IMR-90 (cell line): Measurements from ENCODE around the gene BAIAP2. TPM values are rescaled to one million over a fixed set of nuclear protein-coding genes. Genes with fewer than 3 reads are reported as not detected.

Experiments
- ATAC-seq: fragments of 200-7000 bp; cut with Tn5 transposase; 2 replicates; pipeline ENCODE4 v1.9.1; 2020; ENCODE audit warnings: low read depth, mild to moderate bottlenecking, moderate library complexity
- BruUV-seq: library from RNA; stranded (reverse); fragments of 400-500 nt; replicated peaks from 2 replicates; lab custom pipeline; 2021; lab: Mats Ljungman, UMichigan
- CTCF ChIA-PET: fragments of 300-600 bp; formaldehyde crosslinking; extraction: SDS; loops from one replicate; lab custom pipeline; 2021; ENCODE audit warnings: antibody characterized with exemption; lab: Yijun Ruan, JAX
- POLR2A ChIA-PET: fragments of 300-600 bp; sonication (Branson Sonifier 250); formaldehyde crosslinking; loops from one replicate; lab custom pipeline; 2022; ENCODE audit warnings: antibody characterized with exemption; ENCODE audit not compliant: unreplicated experiment; lab: Charles Lee
- DNase-seq: peaks from one replicate; pipeline ENCODE4 v3.0.0; 2013
- H2AFZ ChIP-seq: replicated peaks from 2 replicates; pipeline ENCODE3; 2013; ENCODE audit warnings: low read length, mild to moderate bottlenecking; ENCODE audit not compliant: poor library complexity
- H2AK5ac ChIP-seq: 2 replicates; pipeline ENCODE4 v1.6.1; 2013; ENCODE audit warnings: low read depth, low read length, inconsistent platforms
- H2AK9ac ChIP-seq: replicated peaks from 2 replicates; pipeline ENCODE3; 2013; ENCODE audit warnings: mild to moderate bottlenecking, low read depth, low read length, moderate library complexity; ENCODE audit not compliant: poor library complexity
- H2BK120ac ChIP-seq: 2 replicates; pipeline ENCODE4 v1.6.1; 2013; ENCODE audit warnings: low read depth, low read length, inconsistent platforms
- H2BK15ac ChIP-seq: 3 replicates; pipeline ENCODE4 v1.6.1; 2013; ENCODE audit warnings: low read depth, low read length, inconsistent platforms
- H2BK20ac ChIP-seq: 2 replicates; pipeline ENCODE4 v1.6.1; 2013; ENCODE audit warnings: low read depth, mild to moderate bottlenecking, inconsistent platforms, low read length, moderate library complexity
- H2BK5ac ChIP-seq: 2 replicates; pipeline ENCODE4 v1.6.1; 2013; ENCODE audit warnings: mild to moderate bottlenecking, low read depth, low read length, inconsistent platforms; ENCODE audit not compliant: poor library complexity, severe bottlenecking
- H3K14ac ChIP-seq: replicated peaks from 2 replicates; pipeline ENCODE4 v1.6.1; 2013; ENCODE audit warnings: low read depth, low read length, inconsistent platforms
- H3K18ac ChIP-seq: 2 replicates; pipeline ENCODE4 v1.6.1; 2013; ENCODE audit warnings: low read depth, low read length, control low read depth
- H3K23ac ChIP-seq: 2 replicates; pipeline ENCODE4 v1.6.1; 2013; ENCODE audit warnings: low read depth, low read length, inconsistent platforms
- H3K27ac ChIP-seq: 2 replicates; pipeline ENCODE4 v1.5.1; 2013; ENCODE audit warnings: mild to moderate bottlenecking, control low read depth, low read length; ENCODE audit not compliant: insufficient read depth
- H3K27me3 ChIP-seq: 2 replicates; pipeline ENCODE4 v1.6.1; 2013; ENCODE audit warnings: low read length; ENCODE audit not compliant: control insufficient read depth, insufficient read depth
- H3K36me3 ChIP-seq: 2 replicates; pipeline ENCODE4 v1.6.1; 2013; ENCODE audit warnings: low read length, mixed read lengths; ENCODE audit not compliant: control insufficient read depth, insufficient read depth
- H3K4ac ChIP-seq: 2 replicates; pipeline ENCODE4 v1.6.1; 2013; ENCODE audit warnings: low read depth, low read length, inconsistent platforms
- H3K4me1 ChIP-seq: 2 replicates; pipeline ENCODE4 v1.6.1; 2013; ENCODE audit warnings: low read length, mixed read lengths; ENCODE audit not compliant: control insufficient read depth, insufficient read depth
- H3K4me2 ChIP-seq: 2 replicates; pipeline ENCODE4 v1.6.1; 2013; ENCODE audit warnings: low read depth, mild to moderate bottlenecking, control low read depth, low read length, moderate library complexity
- H3K4me3 ChIP-seq: 2 replicates; pipeline ENCODE4 v1.5.1; 2013; ENCODE audit warnings: low read depth, mild to moderate bottlenecking, control low read depth, low read length, moderate library complexity; ENCODE audit not compliant: insufficient read depth
- H3K56ac ChIP-seq: 2 replicates; pipeline ENCODE4 v1.6.1; 2013; ENCODE audit warnings: low read length, inconsistent platforms; ENCODE audit not compliant: insufficient read depth; ENCODE audit errors: extremely low read depth
- H3K79me1 ChIP-seq, 2 experiments: 2 replicates each; pipeline ENCODE4 v1.6.1; 2013; ENCODE audit warnings: low read length in 2 of 2, inconsistent platforms in 1 of 2, low read depth in 1 of 2
- H3K9ac ChIP-seq: 2 replicates; pipeline ENCODE4 v1.6.1; 2013; ENCODE audit warnings: low read depth, low read length, control low read depth
- H3K9me1 ChIP-seq: 2 replicates; pipeline ENCODE4 v1.6.1; 2013; ENCODE audit warnings: low read length, inconsistent platforms; ENCODE audit not compliant: insufficient read depth
- H3K9me3 ChIP-seq: 2 replicates; pipeline ENCODE4 v1.6.1; 2013; ENCODE audit warnings: low read length; ENCODE audit not compliant: control insufficient read depth, insufficient read depth
- H4K20me1 ChIP-seq: 2 replicates; pipeline ENCODE4 v1.6.1; 2013; ENCODE audit warnings: low read length, inconsistent platforms; ENCODE audit not compliant: insufficient read depth
- H4K5ac ChIP-seq: 2 replicates; pipeline ENCODE4 v1.6.1; 2013; ENCODE audit warnings: mild to moderate bottlenecking, low read depth, low read length, control low read depth
- H4K8ac ChIP-seq, 2 experiments: 2 replicates each; pipeline ENCODE4 v1.6.1; 2013; ENCODE audit warnings: low read depth in 2 of 2, low read length in 2 of 2, control low read depth in 1 of 2, inconsistent platforms in 1 of 2
- H4K91ac ChIP-seq: 2 replicates; pipeline ENCODE4 v1.6.1; 2013; ENCODE audit warnings: low read depth, low read length, inconsistent platforms; ENCODE audit not compliant: insufficient read depth
- CEBPB ChIP-seq: IDR thresholded peaks from 2 replicates; pipeline ENCODE4 v1.6.1; 2012; ENCODE audit warnings: low read depth, low read length, improper control_type of control experiment
- CHD1 ChIP-seq: IDR thresholded peaks from 2 replicates; pipeline ENCODE4 v1.6.1; 2012; ENCODE audit warnings: low read depth, low read length, improper control_type of control experiment
- FOS ChIP-seq: fragments of 150-350 bp; IDR thresholded peaks from 2 replicates; pipeline ENCODE4 v1.6.1; 2016; ENCODE audit warnings: low read depth, low read length
- MAFK ChIP-seq: IDR thresholded peaks from 2 replicates; pipeline ENCODE4 v1.6.1; 2012; ENCODE audit warnings: low read depth, low read length, improper control_type of control experiment
- RAD21 ChIP-seq: IDR thresholded peaks from 2 replicates; pipeline ENCODE4 v1.6.1; 2012; ENCODE audit warnings: low read length, improper control_type of control experiment
- RCOR1 ChIP-seq: IDR thresholded peaks from 2 replicates; pipeline ENCODE4 v1.6.1; 2012; ENCODE audit warnings: mild to moderate bottlenecking, low read length, improper control_type of control experiment; ENCODE audit not compliant: insufficient replicate concordance
- RFX5 ChIP-seq: IDR thresholded peaks from 2 replicates; pipeline ENCODE4 v1.8.0; 2012; ENCODE audit warnings: low read depth, mild to moderate bottlenecking, low read length, moderate library complexity
- SMC3 ChIP-seq: fragments of 150-350 bp; IDR thresholded peaks from 2 replicates; pipeline ENCODE4 v1.6.1; 2016; ENCODE audit warnings: low read depth, mild to moderate bottlenecking, antibody characterized with exemption, low read length, moderate library complexity
- WGBS, 2 experiments: methylation state at CpG; one replicate each; pipeline versions ENCODE4 v1.1.5 to v1.1.7; 2013; ENCODE audit warnings: missing lambda C conversion rate in 2 of 2; ENCODE audit not compliant: insufficient read length in 1 of 2; ENCODE audit errors: extremely low coverage in 2 of 2; 5-methylcytosine and 5-hydroxymethylcytosine counted together
- dilution Hi-C: fragments of 300-500 bp; cut with HindIII; formaldehyde crosslinking; loops from one replicate; pipeline ENCODE4 v1.14.3; 2018; ENCODE audit warnings: low sequenced_read_pairs; ENCODE audit not compliant: unreplicated experiment
- in situ Hi-C: fragments of 300-500 bp; cut with MboI; formaldehyde crosslinking; loops from 3 replicates; pipeline ENCODE4 v1.14.3; 2019; ENCODE audit warnings: low sequenced_read_pairs, inconsistent platforms, mixed read lengths
- intact Hi-C: fragments of 100-400 bp; cut with micrococcal nuclease; formaldehyde crosslinking; loops from 2 replicates; pipeline ENCODE4 v1.10.0; 2022
- polyA plus RNA-seq, 3 experiments: library from polyadenylated mRNA; depleted of rRNA; stranded (reverse); fragments of >200 nt; gene quantifications; 2 replicates each; pipeline ENCODE4 v1.2.3, GENCODE V29; 2012; ENCODE audit warnings: low replicate concordance in 1 of 3
- total RNA-seq: library from RNA; depleted of rRNA; stranded (reverse); fragments of >200 nt; gene quantifications from 2 replicates; pipeline ENCODE4 v1.2.3, GENCODE V29; 2012
- TF ChIP-seq, protein P1 (sequence below): fragments of 150-350 bp; IDR thresholded peaks from 2 replicates; pipeline ENCODE4 v1.6.1; 2016; ENCODE audit warnings: low read depth, mild to moderate bottlenecking, low read length, moderate library complexity, borderline replicate concordance
- TF ChIP-seq, protein P2 (sequence below): fragments of 150-350 bp; IDR thresholded peaks from 2 replicates; pipeline ENCODE4 v1.6.1; 2017; ENCODE audit warnings: mild to moderate bottlenecking, antibody characterized with exemption, low read length, low read depth

The BAIAP2 gene
- total and polyA plus RNA-seq, 2 of the 4 experiments (the other 2 are of a cell fraction): 18.3 to 32.6 TPM

DNA sequence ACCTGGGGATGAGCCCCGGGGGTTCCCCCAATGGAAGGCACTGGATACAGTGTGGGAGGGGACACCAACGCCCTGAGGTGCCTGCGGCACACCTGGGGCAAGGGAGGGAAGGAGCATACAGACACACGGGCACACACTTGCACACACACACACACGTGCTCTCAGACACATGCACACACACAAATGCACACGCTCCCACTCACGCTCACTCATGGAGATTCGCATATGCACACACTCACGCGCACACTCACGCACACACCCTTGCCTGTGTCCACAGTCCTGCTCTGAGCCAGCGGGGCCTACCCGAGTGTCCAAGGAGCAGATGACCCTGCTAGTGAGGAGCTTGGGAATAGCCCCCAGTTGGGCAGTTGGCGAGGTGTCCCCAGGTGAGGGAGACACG, 113.6 kb downstream of the BAIAP2 start:
- Histone ChIP-seq H4K5ac (no peak overlapping the region), H3K27ac (no peak overlapping the region), H2AFZ (no peak overlapping the region), H3K79me1 (no peaks in the 10 kb centered on the region), H3K4me1 (no peaks in the 10 kb centered on the region), H3K4ac (no peak overlapping the region), H4K8ac (no peak overlapping the region), H3K56ac (no peak overlapping the region), H3K4me3 (no peak overlapping the region), H3K27me3 (peaks cover 29% of the 10 kb centered on the region), H2BK120ac (no peak overlapping the region), H3K9ac (no peak overlapping the region), H3K36me3 (no peaks in the 10 kb centered on the region), H3K18ac (no peak overlapping the region), H3K23ac (no peak overlapping the region), H4K91ac (no peak overlapping the region), H3K4me2 (no peak overlapping the region), H2BK20ac (no peak overlapping the region), H3K9me1 (no peaks in the 10 kb centered on the region), H2BK5ac (no peak overlapping the region), H2AK9ac (no peak overlapping the region), H3K9me3 (no peaks in the 10 kb centered on the region), H4K20me1 (no peaks in the 10 kb centered on the region), H2BK15ac (no peak overlapping the region), H3K14ac (no peak overlapping the region), H2AK5ac (no peak overlapping the region)
- TF ChIP-seq RAD21: no peak
- TF ChIP-seq SMC3: no peak
- TF ChIP-seq, protein P1, sequence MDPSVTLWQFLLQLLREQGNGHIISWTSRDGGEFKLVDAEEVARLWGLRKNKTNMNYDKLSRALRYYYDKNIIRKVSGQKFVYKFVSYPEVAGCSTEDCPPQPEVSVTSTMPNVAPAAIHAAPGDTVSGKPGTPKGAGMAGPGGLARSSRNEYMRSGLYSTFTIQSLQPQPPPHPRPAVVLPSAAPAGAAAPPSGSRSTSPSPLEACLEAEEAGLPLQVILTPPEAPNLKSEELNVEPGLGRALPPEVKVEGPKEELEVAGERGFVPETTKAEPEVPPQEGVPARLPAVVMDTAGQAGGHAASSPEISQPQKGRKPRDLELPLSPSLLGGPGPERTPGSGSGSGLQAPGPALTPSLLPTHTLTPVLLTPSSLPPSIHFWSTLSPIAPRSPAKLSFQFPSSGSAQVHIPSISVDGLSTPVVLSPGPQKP: no peak
- TF ChIP-seq RFX5: no peak
- TF ChIP-seq MAFK: no peak
- no peak for TF ChIP-seq CHD1
- TF ChIP-seq, protein P2, sequence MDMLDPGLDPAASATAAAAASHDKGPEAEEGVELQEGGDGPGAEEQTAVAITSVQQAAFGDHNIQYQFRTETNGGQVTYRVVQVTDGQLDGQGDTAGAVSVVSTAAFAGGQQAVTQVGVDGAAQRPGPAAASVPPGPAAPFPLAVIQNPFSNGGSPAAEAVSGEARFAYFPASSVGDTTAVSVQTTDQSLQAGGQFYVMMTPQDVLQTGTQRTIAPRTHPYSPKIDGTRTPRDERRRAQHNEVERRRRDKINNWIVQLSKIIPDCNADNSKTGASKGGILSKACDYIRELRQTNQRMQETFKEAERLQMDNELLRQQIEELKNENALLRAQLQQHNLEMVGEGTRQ: no peak
- no peak for TF ChIP-seq CEBPB
- TF ChIP-seq FOS: no peak
- TF ChIP-seq RCOR1: no peak
- CTCF ChIA-PET: no interaction called here
- no TSS peak for BruUV-seq
- intact Hi-C loops: no loop called here
- ATAC-seq (no peak), DNase-seq (no peak)
- dilution Hi-C loops: no loop called here
- POLR2A ChIA-PET: interaction anchor here (0.6 kb wide), 1 partner anchor 19 kb away, joined by 3 read pairs; no protein-coding TSS in a partner anchor
- 79% methylated on average over 2 of the region's 15 CpGs; no CpG with 5 or more reads in 1 of the 2 experiments for WGBS, 2 experiments
- in situ Hi-C loops: no loop called here
